Activated CD8-positive, alpha-beta memory T cell treated with anti-CD3 and anti-CD28 coated beads, Interleukin-2, amount 50 U/mL, for 24 hours (primary cell): ENCODE measurements around the gene RWDD2A.
A peak's percentile ranks its signal among the peaks of the same experiment; 100 is the strongest.

Experiments used
- DNase-seq: peaks from one replicate; pipeline ENCODE4 v3.0.0-alpha.2; 2020; ENCODE audit errors: extremely low read depth

RWDD2A gene

GRCh38 chr6:83198486-83199172 lies 5.5 kb downstream of the RWDD2A start:
- DNase-seq, result no peak

GRCh38 chr6:83199173-83199862 lies 6.2 kb downstream of the RWDD2A start:
- no peak for DNase-seq

- DNase-seq, result no peak
Observed at GRCh38 chr6:83199863-83200225, 6.7 kb downstream of the RWDD2A start.

GRCh38 chr6:83202031-83202430 lies 8.9 kb downstream of the RWDD2A start:
- no peak for DNase-seq

GRCh38 chr6:83215131-83216047 lies 22.2 kb downstream of the RWDD2A start:
- DNase-seq, result peak; percentile 18

GRCh38 chr6:83216806-83217205 lies 23.6 kb downstream of the RWDD2A start:
- DNase-seq, result no peak

GRCh38 chr6:83218646-83219045 lies 25.5 kb downstream of the RWDD2A start:
- no peak for DNase-seq

- no peak for DNase-seq
Observed at GRCh38 chr6:83220121-83220520, 27.0 kb downstream of the RWDD2A start.

- no peak for DNase-seq
Observed at GRCh38 chr6:83221276-83221675, 28.1 kb downstream of the RWDD2A start.

GRCh38 chr6:83221889-83222479 lies 28.8 kb downstream of the RWDD2A start:
- no peak for DNase-seq

GRCh38 chr6:83226517-83226916 lies 33.4 kb downstream of the RWDD2A start:
- no peak for DNase-seq

GRCh38 chr6:83231146-83231545 lies 38.0 kb downstream of the RWDD2A start:
- DNase-seq, result no peak

GRCh38 chr6:83247471-83247870 lies 54.3 kb downstream of the RWDD2A start:
- no peak for DNase-seq
